ENCODE results near the gene WASF2. TPM values are rescaled to one million over a fixed set of nuclear protein-coding genes. Genes with fewer than 3 reads are reported as not detected.

WASF2 gene
- total RNA-seq, 1 donor from 2014 or later = 189 TPM

DNA sequence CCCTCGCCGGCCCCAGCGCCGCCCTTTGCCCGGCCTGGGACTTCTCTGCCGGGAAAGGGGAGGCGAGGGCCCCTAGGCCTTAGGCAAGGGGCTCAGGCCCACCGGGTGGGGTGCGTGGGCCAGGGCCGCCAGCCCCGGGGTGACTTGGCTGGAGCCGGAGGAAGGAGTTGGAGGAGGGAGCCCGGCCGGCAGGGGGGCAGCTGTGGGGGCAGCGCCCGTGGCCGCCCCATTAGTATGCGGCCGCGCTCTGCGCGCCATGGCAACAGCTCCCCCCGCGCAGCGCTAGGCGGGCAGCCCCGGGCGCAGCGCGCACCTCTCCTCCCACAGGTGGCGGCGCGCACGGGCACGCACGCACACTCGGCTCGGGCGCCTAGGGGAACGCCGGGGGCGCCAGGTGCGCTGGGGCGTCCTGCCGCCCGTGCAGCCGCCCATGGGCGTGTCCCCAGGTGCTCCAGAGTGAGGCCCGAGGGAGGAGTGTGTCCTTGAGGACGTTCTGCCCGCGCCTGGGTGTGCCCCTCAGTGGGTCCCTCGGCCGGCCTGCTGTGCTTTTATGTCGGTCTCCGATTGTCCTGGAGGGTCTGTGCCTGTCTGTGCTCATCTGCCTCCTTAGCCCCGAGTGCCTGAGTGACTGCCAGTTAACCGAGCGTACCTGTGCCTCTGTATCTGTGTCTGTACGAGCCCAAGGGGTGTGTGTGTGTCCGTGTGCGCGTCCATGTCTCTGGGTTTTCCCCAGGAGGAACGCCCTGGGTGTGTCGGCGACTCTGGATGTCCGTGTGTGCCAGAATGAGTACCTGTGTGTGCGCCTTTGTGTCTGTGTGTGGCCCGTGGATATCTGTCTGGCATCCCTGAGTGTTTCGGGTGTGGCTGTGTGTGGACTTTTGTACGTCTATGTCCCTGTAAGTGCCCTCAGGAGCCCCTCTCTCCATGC is 38.2 kb upstream of the WASF2 start:
- Mint-ChIP-seq H3K4me3 (ENCODE audit: unreplicated experiment) (peak overlapping the region; percentile 57), H3K4me1 (ENCODE audit: unreplicated experiment) (peaks cover 66% of the 10 kb centered on the region), H3K9me3 (ENCODE audit: unreplicated experiment) (no peaks in the 10 kb centered on the region), H3K27me3 (ENCODE audit: unreplicated experiment) (no peaks in the 10 kb centered on the region), H3K27ac (ENCODE audit: unreplicated experiment) (peak overlapping the region; percentile 87), H3K36me3 (ENCODE audit: unreplicated experiment) (peaks cover 19% of the 10 kb centered on the region)
- DNase-seq (ENCODE audit: extremely low spot score, unreplicated experiment) = no peak
- TF ChIP-seq, protein P1, sequence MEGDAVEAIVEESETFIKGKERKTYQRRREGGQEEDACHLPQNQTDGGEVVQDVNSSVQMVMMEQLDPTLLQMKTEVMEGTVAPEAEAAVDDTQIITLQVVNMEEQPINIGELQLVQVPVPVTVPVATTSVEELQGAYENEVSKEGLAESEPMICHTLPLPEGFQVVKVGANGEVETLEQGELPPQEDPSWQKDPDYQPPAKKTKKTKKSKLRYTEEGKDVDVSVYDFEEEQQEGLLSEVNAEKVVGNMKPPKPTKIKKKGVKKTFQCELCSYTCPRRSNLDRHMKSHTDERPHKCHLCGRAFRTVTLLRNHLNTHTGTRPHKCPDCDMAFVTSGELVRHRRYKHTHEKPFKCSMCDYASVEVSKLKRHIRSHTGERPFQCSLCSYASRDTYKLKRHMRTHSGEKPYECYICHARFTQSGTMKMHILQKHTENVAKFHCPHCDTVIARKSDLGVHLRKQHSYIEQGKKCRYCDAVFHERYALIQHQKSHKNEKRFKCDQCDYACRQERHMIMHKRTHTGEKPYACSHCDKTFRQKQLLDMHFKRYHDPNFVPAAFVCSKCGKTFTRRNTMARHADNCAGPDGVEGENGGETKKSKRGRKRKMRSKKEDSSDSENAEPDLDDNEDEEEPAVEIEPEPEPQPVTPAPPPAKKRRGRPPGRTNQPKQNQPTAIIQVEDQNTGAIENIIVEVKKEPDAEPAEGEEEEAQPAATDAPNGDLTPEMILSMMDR (IDR thresholded peaks at IDR 0.05) = no peak

DNA sequence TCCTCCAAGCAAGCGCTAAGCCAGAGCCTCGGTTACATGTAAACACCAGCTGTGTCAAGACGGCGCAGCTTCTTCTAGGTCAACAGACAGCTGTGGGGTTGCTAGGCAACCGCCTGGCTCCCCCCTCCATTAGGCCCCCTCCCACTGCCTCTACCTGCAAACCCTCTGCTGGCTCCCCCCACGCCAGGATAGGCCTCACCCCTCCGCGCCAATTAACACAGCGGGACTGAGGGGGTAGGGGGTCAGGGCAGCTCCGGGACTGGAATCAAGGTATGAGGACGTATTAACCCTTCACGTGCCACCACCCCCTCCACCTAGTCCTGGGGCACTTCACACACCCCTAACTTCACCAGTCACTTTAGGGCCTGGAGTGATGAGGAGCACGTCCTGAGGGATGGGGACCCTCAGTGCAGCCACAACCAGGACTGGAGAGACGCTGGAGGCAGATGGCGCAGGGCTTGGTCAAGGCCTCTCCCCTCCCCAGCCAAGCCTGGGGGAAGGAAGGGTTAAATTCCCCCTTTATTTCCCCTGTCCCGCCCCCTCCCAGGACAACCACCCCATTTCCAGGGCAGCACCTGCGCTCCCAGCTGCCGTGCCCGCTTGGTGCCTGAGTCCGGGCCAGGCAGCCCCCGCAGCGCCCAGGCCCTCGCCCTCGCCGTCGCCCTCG is 37.4 kb upstream of the WASF2 start:
- H3K36me3 Mint-ChIP-seq (ENCODE audit: unreplicated experiment) = peaks cover 11% of the 10 kb centered on the region
- no peak overlapping the region for H3K4me3 Mint-ChIP-seq (ENCODE audit: unreplicated experiment)
- no peak for DNase-seq (ENCODE audit: extremely low spot score, unreplicated experiment)
- TF ChIP-seq, protein P1 (IDR thresholded peaks at IDR 0.05) = no peak
- no peaks in the 10 kb centered on the region for H3K9me3 Mint-ChIP-seq (ENCODE audit: unreplicated experiment)
- H3K4me1 Mint-ChIP-seq (ENCODE audit: unreplicated experiment) = peaks cover 74% of the 10 kb centered on the region
- peak overlapping the region; percentile 83 for H3K27ac Mint-ChIP-seq (ENCODE audit: unreplicated experiment)
- no peaks in the 10 kb centered on the region for H3K27me3 Mint-ChIP-seq (ENCODE audit: unreplicated experiment)

DNA sequence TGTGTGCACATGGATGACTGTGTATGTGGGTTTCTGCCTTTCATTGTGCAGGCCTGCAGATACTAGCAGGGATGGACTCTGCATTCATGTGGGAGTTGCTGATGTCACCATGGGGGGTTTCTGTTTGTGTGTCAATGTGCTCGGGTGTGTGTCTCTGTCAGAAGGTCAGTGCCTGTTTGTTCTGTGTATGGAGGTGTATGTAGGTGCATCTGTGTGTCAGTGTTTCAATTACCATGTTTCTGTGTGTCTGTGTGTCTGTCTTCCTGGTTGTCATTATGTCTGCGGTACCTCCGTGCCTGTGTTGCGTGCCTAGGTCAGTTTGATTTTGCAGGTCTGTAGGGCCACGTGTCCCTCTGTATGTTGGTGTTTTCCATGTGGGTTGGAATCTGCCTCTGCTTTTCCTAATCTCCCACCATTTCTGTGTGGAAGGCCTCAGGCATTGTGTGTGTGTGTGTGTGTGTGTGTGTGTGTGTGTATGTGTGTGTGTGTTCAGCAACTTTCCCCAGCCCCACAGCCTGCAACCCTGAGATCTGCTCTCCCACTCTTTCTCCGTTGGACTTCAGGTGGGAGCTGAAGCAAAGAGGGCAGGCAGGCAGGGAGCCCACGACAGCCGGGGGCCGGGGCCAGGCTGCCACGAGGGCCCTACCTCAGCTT is 36.7 kb upstream of the WASF2 start:
- no peak for DNase-seq (ENCODE audit: extremely low spot score, unreplicated experiment)
- Mint-ChIP-seq H3K27ac (ENCODE audit: unreplicated experiment) (peak overlapping the region; percentile 83), H3K4me3 (ENCODE audit: unreplicated experiment) (no peak overlapping the region), H3K36me3 (ENCODE audit: unreplicated experiment) (peaks cover 5% of the 10 kb centered on the region), H3K9me3 (ENCODE audit: unreplicated experiment) (no peaks in the 10 kb centered on the region), H3K27me3 (ENCODE audit: unreplicated experiment) (no peaks in the 10 kb centered on the region), H3K4me1 (ENCODE audit: unreplicated experiment) (peaks cover 75% of the 10 kb centered on the region)
- TF ChIP-seq, protein P1 (IDR thresholded peaks at IDR 0.05) = no peak

DNA sequence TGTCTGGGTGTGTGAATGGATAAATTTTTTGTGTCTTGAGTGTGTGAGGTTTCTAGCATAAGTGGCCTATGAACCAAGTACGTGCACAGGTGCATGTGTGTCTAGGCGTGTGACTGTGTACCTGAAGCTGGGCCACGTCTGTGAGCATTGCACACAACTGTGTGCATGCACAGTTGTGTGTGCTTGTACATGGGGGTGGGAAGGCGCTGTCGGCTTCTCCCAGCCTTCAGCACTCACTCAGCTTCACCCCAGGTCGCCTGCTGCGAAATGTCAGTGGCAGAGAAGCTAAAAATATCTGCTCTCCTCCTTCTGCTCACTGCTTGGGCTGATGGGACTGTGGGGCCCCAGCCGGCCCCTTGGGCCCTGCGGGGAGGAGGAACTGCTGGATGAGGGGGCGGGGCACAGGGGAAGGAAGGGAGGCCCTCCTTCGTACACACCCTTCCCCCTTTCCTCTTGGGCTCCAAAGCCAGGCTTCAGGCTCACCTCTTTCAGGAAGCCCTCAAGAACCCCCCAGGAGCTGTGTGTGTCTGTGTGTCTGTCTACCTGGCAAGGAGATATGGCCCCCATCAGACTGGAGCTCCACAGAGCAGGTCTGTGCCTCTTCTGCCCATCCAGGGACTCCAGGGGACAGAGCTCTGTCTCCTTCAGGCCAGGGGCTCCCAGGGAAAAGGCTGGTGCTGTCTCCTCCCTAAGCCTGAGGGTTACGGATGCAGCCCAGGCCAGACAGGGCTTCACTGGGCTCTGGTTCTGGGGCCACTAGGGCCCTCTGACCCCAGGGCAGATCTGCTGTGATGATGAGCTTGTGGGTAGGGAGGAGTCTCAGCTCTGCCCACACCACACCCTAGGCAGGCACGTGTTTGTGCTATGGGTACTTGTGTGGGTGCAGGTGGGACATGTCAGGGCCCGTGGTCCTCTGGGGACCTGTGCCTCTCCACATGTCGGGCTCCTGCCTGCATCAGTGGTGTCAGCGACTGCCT is 35.6 kb upstream of the WASF2 start:
- Mint-ChIP-seq H3K4me3 (ENCODE audit: unreplicated experiment) (peak overlapping the region; percentile 55), H3K27ac (ENCODE audit: unreplicated experiment) (peak overlapping the region; percentile 83), H3K36me3 (ENCODE audit: unreplicated experiment) (peaks cover 5% of the 10 kb centered on the region), H3K4me1 (ENCODE audit: unreplicated experiment) (peaks cover 85% of the 10 kb centered on the region), H3K27me3 (ENCODE audit: unreplicated experiment) (no peaks in the 10 kb centered on the region), H3K9me3 (ENCODE audit: unreplicated experiment) (no peaks in the 10 kb centered on the region)
- DNase-seq (ENCODE audit: extremely low spot score, unreplicated experiment) = no peak
- TF ChIP-seq, protein P1 (IDR thresholded peaks at IDR 0.05) = no peak

Measured in osteocyte (in vitro differentiated cells).